Ovary (tissue), 9 donors: ENCODE results near the gene NPAT. TPM values are rescaled to one million over a fixed set of nuclear protein-coding genes. Genes with fewer than 3 reads are reported as not detected.

Experiments
- DNase-seq, 5 donors: peaks; one replicate each; pipeline ENCODE4 v3.0.0-alpha.2; 2019 to 2020
- H3K27ac ChIP-seq, 2 donors: fragments of 200-600 bp; one replicate each; pipeline versions ENCODE4 v1.5.1 to v1.8.0; 2019 to 2022
- H3K27me3 ChIP-seq: fragments of 200-600 bp; one replicate; pipeline ENCODE4 v1.8.0; 2022
- H3K36me3 ChIP-seq: fragments of 200-600 bp; sonication (generic); one replicate; pipeline ENCODE4 v1.5.1; 2019
- H3K4me1 ChIP-seq: one replicate; pipeline ENCODE4 v1.8.1; 2013; ENCODE audit warnings: mild to moderate bottlenecking, moderate library complexity; ENCODE audit not compliant: insufficient read depth
- H3K4me3 ChIP-seq: fragments of 200-600 bp; sonication (generic); one replicate; pipeline ENCODE4 v1.5.1; 2017
- H3K9me3 ChIP-seq, 2 donors: fragments of 200-600 bp in 1 of 2; sonication (generic) in 1 of 2; one replicate each; pipeline versions ENCODE4 v1.5.1 to v1.8.1; 2013 to 2019; ENCODE audit warnings: mild to moderate bottlenecking in 1 of 2, moderate library complexity in 1 of 2
- EP300 ChIP-seq: sonication (generic); formaldehyde crosslinking; IDR thresholded peaks from one replicate; pipeline ENCODE4 v1.6.1; 2017; ENCODE audit warnings: antibody characterized with exemption
- POLR2A ChIP-seq: fragments of 450-650 bp; IDR thresholded peaks from one replicate; pipeline ENCODE4 v1.6.1; 2017; ENCODE audit warnings: antibody characterized with exemption, mild to moderate bottlenecking, moderate library complexity
- WGBS, 3 donors: extraction: QIAGEN DNeasy Blood & Tissue Kit in 1 of 3; methylation state at CpG; one replicate each; pipeline versions ENCODE4 v1.1.5 to v1.1.7; 2013 to 2017; 5-methylcytosine and 5-hydroxymethylcytosine counted together
- intact Hi-C, 4 donors: fragments of 100-400 bp; cut with DNase I; formaldehyde crosslinking; loops; one replicate each; pipeline versions ENCODE4 v1.11.0 to v1.15.1; 2022 to 2023
- polyA plus RNA-seq, 2 donors: library from polyadenylated mRNA; stranded (reverse); fragments of 200-250 nt in 1 of 2; fragments of 350-450 nt in 1 of 2; fragmentation: Illumina TruSeq in 1 of 2; extraction: RNeasy Lipid Tissue Mini Kit (QIAGEN cat#74804) in 1 of 2; gene quantifications; one replicate each; pipeline ENCODE4 v1.2.3, GENCODE V29; 2013 to 2014
- total RNA-seq, 7 donors: library from RNA; depleted of rRNA in 2 of 7; stranded (reverse); fragments of >200 nt in 2 of 7; fragmentation: NEBNext Ultra II Directional in 3 of 7; extraction: Animal tissue kit (Norgen Biotek cat#: 25700) in 3 of 7; gene quantifications; one replicate each; pipeline versions ENCODE4 v1.1.0 to v1.2.4, GENCODE V29; 2016 to 2023
- TF ChIP-seq, protein P1 (sequence below), 3 donors: fragments of 450-650 bp in 2 of 3; fragments of 200-600 bp in 1 of 3; IDR thresholded peaks; one replicate each; pipeline versions ENCODE4 v1.5.1 to v1.8.0; 2016 to 2022; ENCODE audit warnings: antibody characterized with exemption in 3 of 3, mild to moderate bottlenecking in 1 of 3
- donor health status: DM: no; HTN: no; CAD: no; lungs with moderate emphysema.
- donor health status: DM: no; HTN: no; CAD: no.
- donor health status: Bipolar disorder and iron deficiency.
- donor health status: DM: yes; HTN: yes; CAD: no.
- donor health status: DM: no; HTN: no; CAD: no.
- donor health status: DM: yes; HTN: yes; CAD: no.

The NPAT gene
- total and polyA plus RNA-seq, 9 donors: 6.2 to 23.3 (median 16.5) TPM

DNA sequence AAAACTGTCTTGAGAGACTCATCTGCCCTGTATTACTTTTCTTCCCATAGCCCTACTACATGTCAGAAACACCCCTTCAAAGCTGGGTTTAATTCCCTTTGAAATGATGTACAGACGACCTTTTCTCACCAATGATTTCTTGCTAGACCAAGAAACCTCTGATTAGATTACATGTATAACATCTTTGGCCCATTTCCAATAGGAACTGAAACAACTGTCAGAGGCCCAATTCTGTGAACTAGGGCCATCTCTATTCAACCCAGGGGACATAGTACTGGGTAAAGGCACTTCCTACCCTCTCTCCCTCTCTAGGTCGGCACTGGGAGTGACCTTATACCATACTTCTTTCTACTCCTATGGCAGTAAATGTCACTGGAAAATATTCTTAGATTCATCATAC, 19.4 kb downstream of the NPAT start:
- TF ChIP-seq POLR2A (no peak), EP300 (no peak)
- TF ChIP-seq, protein P1, sequence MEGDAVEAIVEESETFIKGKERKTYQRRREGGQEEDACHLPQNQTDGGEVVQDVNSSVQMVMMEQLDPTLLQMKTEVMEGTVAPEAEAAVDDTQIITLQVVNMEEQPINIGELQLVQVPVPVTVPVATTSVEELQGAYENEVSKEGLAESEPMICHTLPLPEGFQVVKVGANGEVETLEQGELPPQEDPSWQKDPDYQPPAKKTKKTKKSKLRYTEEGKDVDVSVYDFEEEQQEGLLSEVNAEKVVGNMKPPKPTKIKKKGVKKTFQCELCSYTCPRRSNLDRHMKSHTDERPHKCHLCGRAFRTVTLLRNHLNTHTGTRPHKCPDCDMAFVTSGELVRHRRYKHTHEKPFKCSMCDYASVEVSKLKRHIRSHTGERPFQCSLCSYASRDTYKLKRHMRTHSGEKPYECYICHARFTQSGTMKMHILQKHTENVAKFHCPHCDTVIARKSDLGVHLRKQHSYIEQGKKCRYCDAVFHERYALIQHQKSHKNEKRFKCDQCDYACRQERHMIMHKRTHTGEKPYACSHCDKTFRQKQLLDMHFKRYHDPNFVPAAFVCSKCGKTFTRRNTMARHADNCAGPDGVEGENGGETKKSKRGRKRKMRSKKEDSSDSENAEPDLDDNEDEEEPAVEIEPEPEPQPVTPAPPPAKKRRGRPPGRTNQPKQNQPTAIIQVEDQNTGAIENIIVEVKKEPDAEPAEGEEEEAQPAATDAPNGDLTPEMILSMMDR (IDR thresholded peaks at IDR 0.05): no peak
- H3K27me3 ChIP-seq: no peaks in the 10 kb centered on the region
- no peak overlapping the region for H3K27ac ChIP-seq
- H3K4me3 ChIP-seq: no peak overlapping the region
- DNase-seq: no peak
- H3K4me1 ChIP-seq: peaks cover 2% of the 10 kb centered on the region
- H3K9me3 ChIP-seq: peaks cover 0 to 8% of the 10 kb centered on the region in 2 donors
- 77 to 86% (median 80%) methylated on average over 2 of the region's 2 CpGs for WGBS, 3 donors
- H3K36me3 ChIP-seq: no peaks in the 10 kb centered on the region
- intact Hi-C loops: no loop called here

DNA sequence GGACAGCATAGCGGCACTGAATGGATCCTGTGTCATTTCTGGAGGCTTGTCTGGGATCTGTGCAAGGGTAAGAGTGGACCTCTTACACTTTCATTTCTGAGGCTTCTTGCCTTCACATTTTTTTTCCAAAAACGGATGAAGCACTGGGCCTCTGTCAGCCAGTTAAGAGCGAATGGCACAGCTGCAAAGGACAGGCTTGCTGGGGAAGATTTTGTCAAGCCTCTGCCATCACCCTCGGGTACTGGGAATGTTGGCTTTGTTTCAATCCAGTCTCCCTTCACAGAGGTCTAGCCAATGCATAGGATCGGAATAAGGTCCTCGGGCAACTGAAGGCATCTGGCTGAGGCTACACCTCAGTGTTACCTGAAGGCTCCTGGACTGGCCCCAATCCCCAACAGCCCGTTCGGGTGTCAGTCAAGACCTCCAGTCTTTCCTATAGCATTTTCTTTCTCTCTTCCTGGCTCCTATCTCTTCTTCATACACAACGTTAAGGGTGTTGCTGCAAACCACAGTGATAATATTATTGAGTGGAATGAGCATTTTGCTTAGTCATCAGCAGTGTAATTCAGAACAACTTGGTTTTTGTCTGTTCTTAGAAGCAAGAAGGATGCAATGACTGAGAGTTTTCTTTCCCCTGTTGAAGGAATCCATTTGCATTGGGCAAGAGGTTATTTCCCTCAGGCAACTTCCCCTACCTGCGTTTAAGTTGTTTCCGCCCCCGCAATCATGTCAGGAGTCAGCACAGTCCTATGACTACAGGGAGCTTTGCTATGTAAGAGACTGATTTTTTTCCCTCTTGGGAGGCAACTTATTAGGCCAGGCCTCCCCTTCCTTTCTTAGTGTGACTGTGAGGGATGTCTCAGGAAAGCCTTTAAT, 22.8 kb downstream of the NPAT start:
- no peaks in the 10 kb centered on the region for H3K36me3 ChIP-seq
- WGBS, 3 donors: 79 to 84% (median 84%) methylated on average over 12 of the region's 12 CpGs
- peaks cover 2% of the 10 kb centered on the region for H3K4me1 ChIP-seq
- no peaks in the 10 kb centered on the region for H3K27me3 ChIP-seq
- DNase-seq: no peak
- intact Hi-C loops: no loop called here
- no peak overlapping the region for H3K4me3 ChIP-seq
- TF ChIP-seq POLR2A (no peak), EP300 (no peak)
- TF ChIP-seq, protein P1 (IDR thresholded peaks at IDR 0.05): no peak
- no peaks in the 10 kb centered on the region for H3K9me3 ChIP-seq
- H3K27ac ChIP-seq: no peak overlapping the region

DNA sequence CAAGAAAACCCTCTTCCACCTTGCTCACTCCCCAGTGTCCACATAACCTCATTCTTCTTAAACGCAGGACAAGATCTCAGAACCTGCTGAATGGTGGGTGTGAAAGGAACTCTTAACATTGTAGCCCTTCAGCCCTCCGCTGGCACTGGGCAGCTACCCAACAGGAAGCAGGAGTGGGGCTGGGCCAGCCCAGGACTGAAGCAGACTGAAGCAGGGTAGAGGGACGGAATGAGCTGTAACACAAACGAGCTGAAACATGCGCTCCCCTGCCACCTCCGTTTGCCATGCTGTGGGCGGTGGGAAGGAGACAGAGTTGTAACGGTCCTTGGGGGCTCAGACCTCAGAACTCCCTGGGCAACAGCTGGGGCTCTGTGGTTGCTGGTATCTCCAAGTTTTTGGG, 23.6 kb downstream of the NPAT start:
- WGBS, 3 donors: 90 to 94% (median 93%) methylated on average over 8 of the region's 8 CpGs
- no peak for DNase-seq
- H3K27ac ChIP-seq: no peak overlapping the region
- no peak overlapping the region for H3K4me3 ChIP-seq
- H3K27me3 ChIP-seq: no peaks in the 10 kb centered on the region
- H3K4me1 ChIP-seq: peaks cover 2% of the 10 kb centered on the region
- H3K9me3 ChIP-seq: no peaks in the 10 kb centered on the region
- H3K36me3 ChIP-seq: no peaks in the 10 kb centered on the region
- TF ChIP-seq, protein P1 (IDR thresholded peaks at IDR 0.05): no peak
- intact Hi-C loops: no loop called here

DNA sequence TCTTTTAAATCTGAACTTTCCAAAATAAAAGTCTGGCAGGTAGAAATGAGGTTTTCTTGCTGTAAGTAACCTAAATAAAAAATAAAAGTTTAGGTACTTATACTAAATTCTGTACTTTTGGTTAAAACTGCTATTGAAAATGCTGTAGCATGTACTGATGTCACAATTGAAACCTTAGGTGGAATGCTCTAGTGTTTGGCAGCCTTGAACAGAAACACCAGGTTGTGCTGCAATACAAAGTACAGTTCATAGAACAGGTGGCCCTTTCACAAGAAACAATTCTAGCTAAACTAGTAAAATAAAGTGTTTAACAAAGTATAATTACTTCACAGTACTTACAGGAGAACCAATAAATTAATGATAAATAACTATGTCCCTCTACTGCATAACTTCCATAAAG, 25.1 kb downstream of the NPAT start:
- H3K27ac ChIP-seq: no peak overlapping the region
- no peaks in the 10 kb centered on the region for H3K36me3 ChIP-seq
- peaks cover 2% of the 10 kb centered on the region for H3K4me1 ChIP-seq
- H3K4me3 ChIP-seq: no peak overlapping the region
- intact Hi-C loops: no loop called here
- DNase-seq: no peak
- H3K9me3 ChIP-seq: no peaks in the 10 kb centered on the region
- H3K27me3 ChIP-seq: no peaks in the 10 kb centered on the region
- TF ChIP-seq POLR2A: no peak
- TF ChIP-seq EP300: no peak
- TF ChIP-seq, protein P1 (IDR thresholded peaks at IDR 0.05): no peak
